HepG2 (cell line): ENCODE measurements around the gene GDPD1. TPM values are rescaled to one million over a fixed set of nuclear protein-coding genes. Genes with fewer than 3 reads are reported as not detected.
A peak's percentile ranks its signal among the peaks of the same experiment; 100 is the strongest.

Experiments used
- CBX2 ChIP-seq, 2 experiments: fragments of 200-600 bp in 1 of 2; sonication (generic); formaldehyde crosslinking in 1 of 2; IDR thresholded peaks; 2 replicates each; pipeline versions ENCODE4 v1.7.0 to v1.8.1; 2018 to 2022; ENCODE audit warnings: low read depth in 2 of 2, low read length in 1 of 2, mild to moderate bottlenecking in 1 of 2, missing genetic modification reagents in 1 of 2
- CENPX ChIP-seq: sonication (generic); formaldehyde crosslinking; IDR thresholded peaks from 2 replicates; pipeline ENCODE4 v1.9.0; 2021; ENCODE audit warnings: mild to moderate bottlenecking, missing genetic modification reagents, moderate library complexity
- FOSL2 ChIP-seq: sonication (generic); formaldehyde crosslinking; IDR thresholded peaks from 2 replicates; pipeline ENCODE4 v1.4.0; 2020; ENCODE audit warnings: missing genetic modification reagents
- NR2F1 ChIP-seq, 2 experiments: fragments of 450-650 bp in 1 of 2; formaldehyde crosslinking in 1 of 2; IDR thresholded peaks; 2 replicates each; pipeline versions ENCODE4 v1.5.0 to v1.6.1; 2016 to 2020; ENCODE audit warnings: mild to moderate bottlenecking in 1 of 2, missing compliant biosample characterization in 1 of 2, missing genetic modification reagents in 1 of 2, moderate library complexity in 1 of 2
- SNAPC2 ChIP-seq: sonication (generic); formaldehyde crosslinking; IDR thresholded peaks from 2 replicates; pipeline ENCODE4 v1.8.1; 2022; ENCODE audit warnings: mild to moderate bottlenecking, missing genetic modification reagents
- TBX2 ChIP-seq: sonication (generic); formaldehyde crosslinking; IDR thresholded peaks from 2 replicates; pipeline ENCODE4 v1.5.0; 2020; ENCODE audit warnings: missing genetic modification reagents, mild to moderate bottlenecking, borderline replicate concordance
- YEATS4 ChIP-seq: sonication (generic); formaldehyde crosslinking; IDR thresholded peaks from 2 replicates; pipeline ENCODE4 v1.4.0; 2020; ENCODE audit warnings: missing genetic modification reagents, borderline replicate concordance
- ZBTB21 ChIP-seq: sonication (generic); formaldehyde crosslinking; IDR thresholded peaks from 2 replicates; pipeline ENCODE4 v1.4.0; 2020; ENCODE audit warnings: missing genetic modification reagents
- ZNF343 ChIP-seq: sonication (generic); formaldehyde crosslinking; IDR thresholded peaks from 2 replicates; pipeline ENCODE4 v1.4.0; 2020; ENCODE audit warnings: mild to moderate bottlenecking, missing genetic modification reagents
- ZNF44 ChIP-seq: sonication (generic); formaldehyde crosslinking; IDR thresholded peaks from 2 replicates; pipeline ENCODE4 v1.5.1; 2020; ENCODE audit warnings: mild to moderate bottlenecking, missing genetic modification reagents
- ZNF674 ChIP-seq: sonication (generic); formaldehyde crosslinking; IDR thresholded peaks from 2 replicates; pipeline ENCODE4 v1.5.0; 2020; ENCODE audit warnings: low read depth, mild to moderate bottlenecking, missing genetic modification reagents
- ZNF781 ChIP-seq: sonication (generic); formaldehyde crosslinking; IDR thresholded peaks from 2 replicates; pipeline ENCODE4 v1.5.1; 2020; ENCODE audit warnings: borderline replicate concordance, mild to moderate bottlenecking, missing genetic modification reagents; ENCODE audit errors: not compliant biosample characterization
- polyA plus RNA-seq, 8 experiments: library from polyadenylated mRNA; depleted of rRNA in 3 of 8; stranded (reverse) in 7 of 8; unstranded in 1 of 8; fragments of >200 nt; fragmentation: Illumina TruSeq in 4 of 8; extraction: Trizol in 4 of 8; gene quantifications; 2 replicates each; pipeline versions ENCODE4 v1.2.1 to v1.2.3, GENCODE V29; 2011 to 2016; ENCODE audit warnings: low read depth in 4 of 8, missing spikeins in 1 of 8, mixed read lengths in 1 of 8; ENCODE audit not compliant: insufficient read depth in 1 of 8
- total RNA-seq, 5 experiments: library from RNA; depleted of rRNA; stranded (reverse); fragments of >200 nt; fragmentation: Illumina TruSeq; extraction: Trizol; gene quantifications; 2 replicates each; pipeline ENCODE4 v1.2.3, GENCODE V29; 2016; ENCODE audit warnings: low read depth in 1 of 5
- TF ChIP-seq, protein P1 (sequence below): sonication (generic); formaldehyde crosslinking; IDR thresholded peaks from 2 replicates; pipeline ENCODE4 v1.4.0; 2020; ENCODE audit warnings: missing genetic modification reagents
- TF ChIP-seq, protein P2 (sequence below): IDR thresholded peaks from 2 replicates; pipeline ENCODE4 v1.6.1; 2016; ENCODE audit warnings: control low read depth
- TF ChIP-seq, protein P3 (sequence below): sonication (generic); formaldehyde crosslinking; conservative IDR thresholded peaks from 2 replicates; pipeline ENCODE4 v1.8.1; 2023; ENCODE audit warnings: missing genetic modification reagents
- TF ChIP-seq, protein P4 (sequence below): IDR thresholded peaks from 2 replicates; pipeline ENCODE4 v1.6.1; 2016; ENCODE audit warnings: mild to moderate bottlenecking
- TF ChIP-seq, protein P5 (sequence below): sonication (generic); formaldehyde crosslinking; IDR thresholded peaks from 2 replicates; pipeline ENCODE4 v1.5.0; 2020; ENCODE audit warnings: missing genetic modification reagents

GDPD1 gene
- total and polyA plus RNA-seq, 2 of the 13 experiments (the other 11 are each of a cell fraction or from before 2014, with no cell fraction given): 6.0 to 7.7 TPM

DNA sequence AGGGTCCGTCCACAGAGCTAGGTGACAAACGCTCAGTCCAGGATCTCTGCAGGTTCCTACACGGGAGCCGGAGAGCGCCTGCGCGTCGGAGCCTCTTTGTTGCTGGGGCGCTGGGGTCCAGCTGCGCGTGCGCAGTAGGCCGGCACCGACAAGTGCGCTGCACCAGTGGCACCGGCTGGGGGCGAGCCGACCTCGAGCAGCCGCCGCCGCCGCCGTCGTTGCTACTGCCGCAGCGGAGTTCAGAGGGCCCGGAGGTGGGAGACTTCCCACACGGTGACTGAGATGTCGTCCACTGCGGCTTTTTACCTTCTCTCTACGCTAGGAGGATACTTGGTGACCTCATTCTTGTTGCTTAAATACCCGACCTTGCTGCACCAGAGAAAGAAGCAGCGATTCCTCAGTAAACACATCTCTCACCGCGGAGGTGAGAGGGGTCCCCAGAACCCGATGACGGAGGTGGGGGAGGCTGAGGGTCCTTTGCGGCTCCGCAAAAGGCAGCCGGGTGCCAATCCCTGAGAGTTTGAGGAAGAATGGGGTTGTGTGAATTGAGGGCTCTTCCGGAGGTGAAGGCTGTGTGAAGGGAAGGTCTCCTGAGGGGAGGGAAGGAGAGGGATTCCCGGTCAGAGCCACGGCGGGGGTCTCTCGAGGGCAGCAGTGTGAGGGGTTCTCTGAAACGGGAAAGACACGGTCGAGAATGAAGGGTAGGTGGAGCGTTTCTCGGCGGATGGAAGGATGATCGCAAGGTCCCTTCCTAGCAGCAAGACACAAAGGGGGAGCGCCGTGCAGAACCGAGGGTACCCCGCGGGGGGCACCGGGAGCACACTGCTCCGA is at the start of gene GDPD1 (continued):
- TF ChIP-seq, protein P1, sequence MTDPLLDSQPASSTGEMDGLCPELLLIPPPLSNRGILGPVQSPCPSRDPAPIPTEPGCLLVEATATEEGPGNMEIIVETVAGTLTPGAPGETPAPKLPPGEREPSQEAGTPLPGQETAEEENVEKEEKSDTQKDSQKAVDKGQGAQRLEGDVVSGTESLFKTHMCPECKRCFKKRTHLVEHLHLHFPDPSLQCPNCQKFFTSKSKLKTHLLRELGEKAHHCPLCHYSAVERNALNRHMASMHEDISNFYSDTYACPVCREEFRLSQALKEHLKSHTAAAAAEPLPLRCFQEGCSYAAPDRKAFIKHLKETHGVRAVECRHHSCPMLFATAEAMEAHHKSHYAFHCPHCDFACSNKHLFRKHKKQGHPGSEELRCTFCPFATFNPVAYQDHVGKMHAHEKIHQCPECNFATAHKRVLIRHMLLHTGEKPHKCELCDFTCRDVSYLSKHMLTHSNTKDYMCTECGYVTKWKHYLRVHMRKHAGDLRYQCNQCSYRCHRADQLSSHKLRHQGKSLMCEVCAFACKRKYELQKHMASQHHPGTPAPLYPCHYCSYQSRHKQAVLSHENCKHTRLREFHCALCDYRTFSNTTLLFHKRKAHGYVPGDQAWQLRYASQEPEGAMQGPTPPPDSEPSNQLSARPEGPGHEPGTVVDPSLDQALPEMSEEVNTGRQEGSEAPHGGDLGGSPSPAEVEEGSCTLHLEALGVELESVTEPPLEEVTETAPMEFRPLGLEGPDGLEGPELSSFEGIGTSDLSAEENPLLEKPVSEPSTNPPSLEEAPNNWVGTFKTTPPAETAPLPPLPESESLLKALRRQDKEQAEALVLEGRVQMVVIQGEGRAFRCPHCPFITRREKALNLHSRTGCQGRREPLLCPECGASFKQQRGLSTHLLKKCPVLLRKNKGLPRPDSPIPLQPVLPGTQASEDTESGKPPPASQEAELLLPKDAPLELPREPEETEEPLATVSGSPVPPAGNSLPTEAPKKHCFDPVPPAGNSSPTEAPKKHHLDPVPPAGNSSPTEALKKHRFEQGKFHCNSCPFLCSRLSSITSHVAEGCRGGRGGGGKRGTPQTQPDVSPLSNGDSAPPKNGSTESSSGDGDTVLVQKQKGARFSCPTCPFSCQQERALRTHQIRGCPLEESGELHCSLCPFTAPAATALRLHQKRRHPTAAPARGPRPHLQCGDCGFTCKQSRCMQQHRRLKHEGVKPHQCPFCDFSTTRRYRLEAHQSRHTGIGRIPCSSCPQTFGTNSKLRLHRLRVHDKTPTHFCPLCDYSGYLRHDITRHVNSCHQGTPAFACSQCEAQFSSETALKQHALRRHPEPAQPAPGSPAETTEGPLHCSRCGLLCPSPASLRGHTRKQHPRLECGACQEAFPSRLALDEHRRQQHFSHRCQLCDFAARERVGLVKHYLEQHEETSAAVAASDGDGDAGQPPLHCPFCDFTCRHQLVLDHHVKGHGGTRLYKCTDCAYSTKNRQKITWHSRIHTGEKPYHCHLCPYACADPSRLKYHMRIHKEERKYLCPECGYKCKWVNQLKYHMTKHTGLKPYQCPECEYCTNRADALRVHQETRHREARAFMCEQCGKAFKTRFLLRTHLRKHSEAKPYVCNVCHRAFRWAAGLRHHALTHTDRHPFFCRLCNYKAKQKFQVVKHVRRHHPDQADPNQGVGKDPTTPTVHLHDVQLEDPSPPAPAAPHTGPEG (CRISPR knock-in tag): peak; percentile 34; the same call in 1 of the 2 replicates
- TF ChIP-seq ZNF343 (CRISPR knock-in tag) (peak; percentile 83; the same call in 1 of the 2 replicates), CBX2 (IDR thresholded peaks at IDR 0.05; ENCODE audit: low read depth, low read length) (no peak), CBX2 (CRISPR knock-in tag; IDR thresholded peaks at IDR 0.05; ENCODE audit: low read depth) (no peak), ZNF781 (peak; percentile 87), ZBTB21 (CRISPR knock-in tag) (no peak), ZNF674 (CRISPR knock-in tag) (no peak), FOSL2 (CRISPR knock-in tag) (peak; percentile 19; the same call in 1 of the 2 replicates), ZNF44 (CRISPR knock-in tag) (0 out of 2 replicates have a peak, but pooled peaks have one; percentile 4), YEATS4 (CRISPR knock-in tag) (peak; percentile 41; the same call in 1 of the 2 replicates), SNAPC2 (CRISPR knock-in tag) (peak; percentile 82; the same call in 1 of the 2 replicates), NR2F1 (CRISPR knock-in tag; IDR thresholded peaks at IDR 0.05) (no peak), TBX2 (CRISPR knock-in tag) (peak; percentile 87; the same call in 1 of the 2 replicates), CENPX (CRISPR knock-in tag) (no peak)
- TF ChIP-seq, protein P2, sequence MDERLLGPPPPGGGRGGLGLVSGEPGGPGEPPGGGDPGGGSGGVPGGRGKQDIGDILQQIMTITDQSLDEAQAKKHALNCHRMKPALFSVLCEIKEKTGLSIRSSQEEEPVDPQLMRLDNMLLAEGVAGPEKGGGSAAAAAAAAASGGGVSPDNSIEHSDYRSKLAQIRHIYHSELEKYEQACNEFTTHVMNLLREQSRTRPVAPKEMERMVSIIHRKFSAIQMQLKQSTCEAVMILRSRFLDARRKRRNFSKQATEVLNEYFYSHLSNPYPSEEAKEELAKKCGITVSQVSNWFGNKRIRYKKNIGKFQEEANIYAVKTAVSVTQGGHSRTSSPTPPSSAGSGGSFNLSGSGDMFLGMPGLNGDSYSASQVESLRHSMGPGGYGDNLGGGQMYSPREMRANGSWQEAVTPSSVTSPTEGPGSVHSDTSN (CRISPR knock-in tag): no peak; the same call in 1 of the 2 replicates
- TF ChIP-seq, protein P3, sequence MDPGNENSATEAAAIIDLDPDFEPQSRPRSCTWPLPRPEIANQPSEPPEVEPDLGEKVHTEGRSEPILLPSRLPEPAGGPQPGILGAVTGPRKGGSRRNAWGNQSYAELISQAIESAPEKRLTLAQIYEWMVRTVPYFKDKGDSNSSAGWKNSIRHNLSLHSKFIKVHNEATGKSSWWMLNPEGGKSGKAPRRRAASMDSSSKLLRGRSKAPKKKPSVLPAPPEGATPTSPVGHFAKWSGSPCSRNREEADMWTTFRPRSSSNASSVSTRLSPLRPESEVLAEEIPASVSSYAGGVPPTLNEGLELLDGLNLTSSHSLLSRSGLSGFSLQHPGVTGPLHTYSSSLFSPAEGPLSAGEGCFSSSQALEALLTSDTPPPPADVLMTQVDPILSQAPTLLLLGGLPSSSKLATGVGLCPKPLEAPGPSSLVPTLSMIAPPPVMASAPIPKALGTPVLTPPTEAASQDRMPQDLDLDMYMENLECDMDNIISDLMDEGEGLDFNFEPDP (CRISPR knock-in tag): no peak
- TF ChIP-seq, protein P4, sequence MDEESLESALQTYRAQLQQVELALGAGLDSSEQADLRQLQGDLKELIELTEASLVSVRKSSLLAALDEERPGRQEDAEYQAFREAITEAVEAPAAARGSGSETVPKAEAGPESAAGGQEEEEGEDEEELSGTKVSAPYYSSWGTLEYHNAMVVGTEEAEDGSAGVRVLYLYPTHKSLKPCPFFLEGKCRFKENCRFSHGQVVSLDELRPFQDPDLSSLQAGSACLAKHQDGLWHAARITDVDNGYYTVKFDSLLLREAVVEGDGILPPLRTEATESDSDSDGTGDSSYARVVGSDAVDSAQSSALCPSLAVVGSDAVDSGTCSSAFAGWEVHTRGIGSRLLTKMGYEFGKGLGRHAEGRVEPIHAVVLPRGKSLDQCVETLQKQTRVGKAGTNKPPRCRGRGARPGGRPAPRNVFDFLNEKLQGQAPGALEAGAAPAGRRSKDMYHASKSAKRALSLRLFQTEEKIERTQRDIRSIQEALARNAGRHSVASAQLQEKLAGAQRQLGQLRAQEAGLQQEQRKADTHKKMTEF (CRISPR knock-in tag): peak; percentile 77
- TF ChIP-seq, protein P5, sequence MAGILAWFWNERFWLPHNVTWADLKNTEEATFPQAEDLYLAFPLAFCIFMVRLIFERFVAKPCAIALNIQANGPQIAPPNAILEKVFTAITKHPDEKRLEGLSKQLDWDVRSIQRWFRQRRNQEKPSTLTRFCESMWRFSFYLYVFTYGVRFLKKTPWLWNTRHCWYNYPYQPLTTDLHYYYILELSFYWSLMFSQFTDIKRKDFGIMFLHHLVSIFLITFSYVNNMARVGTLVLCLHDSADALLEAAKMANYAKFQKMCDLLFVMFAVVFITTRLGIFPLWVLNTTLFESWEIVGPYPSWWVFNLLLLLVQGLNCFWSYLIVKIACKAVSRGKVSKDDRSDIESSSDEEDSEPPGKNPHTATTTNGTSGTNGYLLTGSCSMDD (CRISPR knock-in tag): no peak
